HepG2 (cell line): Measurements from ENCODE around the gene ZNF816. TPM values are rescaled to one million over a fixed set of nuclear protein-coding genes. Genes with fewer than 3 reads are reported as not detected.

Experiments used
- ARID2 ChIP-seq: sonication (generic); formaldehyde crosslinking; IDR thresholded peaks from 2 replicates; pipeline ENCODE4 v1.8.1; 2022; ENCODE audit warnings: mild to moderate bottlenecking, missing genetic modification reagents, borderline replicate concordance
- ARNT2 ChIP-seq: sonication (generic); formaldehyde crosslinking; IDR thresholded peaks from 2 replicates; pipeline ENCODE4 v1.8.0; 2022; ENCODE audit warnings: mild to moderate bottlenecking, low read depth, missing genetic modification reagents, moderate library complexity
- CTCF ChIP-seq: sonication (generic); formaldehyde crosslinking; IDR thresholded peaks from 2 replicates; pipeline ENCODE4 v1.5.0; 2020; ENCODE audit warnings: mild to moderate bottlenecking, missing genetic modification reagents, moderate library complexity
- NFKBIZ ChIP-seq: IDR thresholded peaks from 2 replicates; pipeline ENCODE4 v1.6.1; 2018; ENCODE audit warnings: missing genetic modification reagents, missing compliant biosample characterization
- POGZ ChIP-seq: sonication (generic); formaldehyde crosslinking; IDR thresholded peaks from 2 replicates; pipeline ENCODE4 v1.4.0; 2020; ENCODE audit warnings: mild to moderate bottlenecking, missing genetic modification reagents
- PRDM10 ChIP-seq: sonication (generic); formaldehyde crosslinking; IDR thresholded peaks from 2 replicates; pipeline ENCODE4 v1.4.0; 2020; ENCODE audit warnings: low read depth, missing genetic modification reagents
- TBX2 ChIP-seq: sonication (generic); formaldehyde crosslinking; IDR thresholded peaks from 2 replicates; pipeline ENCODE4 v1.5.0; 2020; ENCODE audit warnings: missing genetic modification reagents, mild to moderate bottlenecking, borderline replicate concordance
- TOPORS ChIP-seq: sonication (generic); formaldehyde crosslinking; IDR thresholded peaks from 2 replicates; pipeline ENCODE4 v1.8.0; 2023; ENCODE audit warnings: mild to moderate bottlenecking, missing genetic modification reagents
- ZBTB20 ChIP-seq: sonication (generic); formaldehyde crosslinking; IDR thresholded peaks from 2 replicates; pipeline ENCODE4 v1.8.1; 2023; ENCODE audit warnings: missing genetic modification reagents, low read depth, mild to moderate bottlenecking, borderline replicate concordance
- ZNF34 ChIP-seq: sonication (generic); formaldehyde crosslinking; IDR thresholded peaks from 2 replicates; pipeline ENCODE4 v1.4.0; 2020; ENCODE audit warnings: mild to moderate bottlenecking, missing genetic modification reagents, borderline replicate concordance
- ZNF562 ChIP-seq: sonication (generic); formaldehyde crosslinking; IDR thresholded peaks from 2 replicates; pipeline ENCODE4 v1.8.0; 2022; ENCODE audit warnings: missing genetic modification reagents, borderline replicate concordance
- ZNF713 ChIP-seq: sonication (generic); formaldehyde crosslinking; IDR thresholded peaks from 2 replicates; pipeline ENCODE4 v1.4.0; 2020; ENCODE audit warnings: mild to moderate bottlenecking, missing genetic modification reagents
- ZNF775 ChIP-seq: sonication (generic); formaldehyde crosslinking; IDR thresholded peaks from 2 replicates; pipeline ENCODE4 v1.4.0; 2020; ENCODE audit warnings: missing genetic modification reagents, mild to moderate bottlenecking, moderate library complexity, borderline replicate concordance
- ZSCAN9 ChIP-seq: IDR thresholded peaks from 2 replicates; pipeline ENCODE4 v1.6.1; 2016; ENCODE audit warnings: borderline replicate concordance
- polyA plus RNA-seq, 8 experiments: library from polyadenylated mRNA; depleted of rRNA in 3 of 8; stranded (reverse) in 7 of 8; unstranded in 1 of 8; fragments of >200 nt; fragmentation: Illumina TruSeq in 4 of 8; extraction: Trizol in 4 of 8; gene quantifications; 2 replicates each; pipeline versions ENCODE4 v1.2.1 to v1.2.3, GENCODE V29; 2011 to 2016; ENCODE audit warnings: low read depth in 4 of 8, missing spikeins in 1 of 8, mixed read lengths in 1 of 8; ENCODE audit not compliant: insufficient read depth in 1 of 8
- total RNA-seq, 5 experiments: library from RNA; depleted of rRNA; stranded (reverse); fragments of >200 nt; fragmentation: Illumina TruSeq; extraction: Trizol; gene quantifications; 2 replicates each; pipeline ENCODE4 v1.2.3, GENCODE V29; 2016; ENCODE audit warnings: low read depth in 1 of 5
- TF ChIP-seq, protein P1 (sequence below), 2 experiments: sonication (generic) in 1 of 2; formaldehyde crosslinking in 1 of 2; IDR thresholded peaks; 2 replicates each; pipeline versions ENCODE4 v1.4.0 to v1.6.1; 2016 to 2020; ENCODE audit warnings: borderline replicate concordance in 1 of 2, low read depth in 1 of 2, mild to moderate bottlenecking in 1 of 2, missing genetic modification reagents in 1 of 2
- TF ChIP-seq, protein P2 (sequence below): IDR thresholded peaks from 2 replicates; pipeline ENCODE4 v1.6.1; 2016; ENCODE audit warnings: missing compliant biosample characterization, missing genetic modification reagents, borderline replicate concordance

ZNF816 gene
- total and polyA plus RNA-seq, 2 of the 13 experiments (the other 11 are each of a cell fraction or from before 2014, with no cell fraction given) = 5.2 to 14.1 TPM

DNA sequence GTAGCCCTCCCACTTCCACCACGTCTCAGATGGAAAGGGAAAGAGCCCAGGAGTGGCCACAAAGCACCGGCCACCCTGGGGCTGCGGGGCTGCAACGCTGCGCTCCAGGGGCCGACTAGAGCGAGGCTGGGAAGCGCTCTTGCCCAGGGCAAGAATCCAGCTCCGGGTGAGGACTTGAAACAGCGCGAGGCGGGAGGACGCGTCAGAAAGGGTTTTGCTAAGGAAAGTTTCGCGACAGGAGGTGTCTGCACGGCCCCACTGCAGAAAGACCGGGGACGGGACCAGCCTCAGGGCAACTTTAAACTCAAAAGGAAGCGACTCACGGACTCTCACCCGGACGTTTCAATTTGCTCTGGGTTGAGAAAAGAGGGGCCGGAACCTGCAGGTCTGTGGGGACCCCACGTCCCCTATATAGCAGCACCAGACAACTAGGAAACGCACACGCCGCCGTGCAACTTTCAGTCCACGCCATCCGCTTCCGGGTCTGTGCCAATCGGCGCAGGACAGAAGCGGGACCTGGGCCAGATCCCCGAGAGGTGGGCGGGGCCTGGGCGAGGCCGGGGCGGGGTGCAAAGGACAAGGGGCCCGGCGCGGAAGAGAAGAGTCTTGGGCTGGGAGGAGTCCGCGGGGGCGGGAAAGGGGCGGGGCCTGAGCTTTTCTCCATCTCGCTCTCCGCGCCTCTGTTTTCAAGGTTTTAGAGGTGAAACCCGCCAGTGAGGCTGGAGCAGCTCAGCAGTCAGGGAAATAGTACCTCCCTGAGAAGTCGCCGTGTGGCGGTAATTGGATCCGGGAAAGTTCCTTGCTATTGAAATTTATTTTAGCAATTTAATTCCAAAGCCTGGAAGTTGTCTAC, at the start of gene ZNF816 (continued):
- TF ChIP-seq, protein P1, sequence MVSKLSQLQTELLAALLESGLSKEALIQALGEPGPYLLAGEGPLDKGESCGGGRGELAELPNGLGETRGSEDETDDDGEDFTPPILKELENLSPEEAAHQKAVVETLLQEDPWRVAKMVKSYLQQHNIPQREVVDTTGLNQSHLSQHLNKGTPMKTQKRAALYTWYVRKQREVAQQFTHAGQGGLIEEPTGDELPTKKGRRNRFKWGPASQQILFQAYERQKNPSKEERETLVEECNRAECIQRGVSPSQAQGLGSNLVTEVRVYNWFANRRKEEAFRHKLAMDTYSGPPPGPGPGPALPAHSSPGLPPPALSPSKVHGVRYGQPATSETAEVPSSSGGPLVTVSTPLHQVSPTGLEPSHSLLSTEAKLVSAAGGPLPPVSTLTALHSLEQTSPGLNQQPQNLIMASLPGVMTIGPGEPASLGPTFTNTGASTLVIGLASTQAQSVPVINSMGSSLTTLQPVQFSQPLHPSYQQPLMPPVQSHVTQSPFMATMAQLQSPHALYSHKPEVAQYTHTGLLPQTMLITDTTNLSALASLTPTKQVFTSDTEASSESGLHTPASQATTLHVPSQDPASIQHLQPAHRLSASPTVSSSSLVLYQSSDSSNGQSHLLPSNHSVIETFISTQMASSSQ (IDR thresholded peaks at IDR 0.05; ENCODE audit: low read depth) = no peak
- TF ChIP-seq, protein P1 (CRISPR knock-in tag; IDR thresholded peaks at IDR 0.05; ENCODE audit: borderline replicate concordance) = peak; percentile 20; the same call in 1 of the 2 replicates
- no peak for TF ChIP-seq ZNF713
- TF ChIP-seq, protein P2, sequence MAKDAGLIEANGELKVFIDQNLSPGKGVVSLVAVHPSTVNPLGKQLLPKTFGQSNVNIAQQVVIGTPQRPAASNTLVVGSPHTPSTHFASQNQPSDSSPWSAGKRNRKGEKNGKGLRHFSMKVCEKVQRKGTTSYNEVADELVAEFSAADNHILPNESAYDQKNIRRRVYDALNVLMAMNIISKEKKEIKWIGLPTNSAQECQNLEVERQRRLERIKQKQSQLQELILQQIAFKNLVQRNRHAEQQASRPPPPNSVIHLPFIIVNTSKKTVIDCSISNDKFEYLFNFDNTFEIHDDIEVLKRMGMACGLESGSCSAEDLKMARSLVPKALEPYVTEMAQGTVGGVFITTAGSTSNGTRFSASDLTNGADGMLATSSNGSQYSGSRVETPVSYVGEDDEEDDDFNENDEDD (CRISPR knock-in tag) = 0 out of 2 replicates have a peak, but pooled peaks have one; percentile 25
- 0 out of 2 replicates have a peak, but pooled peaks have one; percentile 3 for TF ChIP-seq CTCF
- 0 out of 2 replicates have a peak, but pooled peaks have one; percentile 9 for TF ChIP-seq ZSCAN9 (CRISPR knock-in tag)
- peak; percentile 56 for TF ChIP-seq POGZ (CRISPR knock-in tag)
- TF ChIP-seq ARID2 = peak; percentile 81; the same call in 1 of the 2 replicates
- TF ChIP-seq TBX2 = peak; percentile 17; the same call in 1 of the 2 replicates
- peak; percentile 14; the same call in 1 of the 2 replicates for TF ChIP-seq NFKBIZ (CRISPR knock-in tag)
- no peak for TF ChIP-seq PRDM10 (CRISPR knock-in tag)
- TF ChIP-seq ZNF775 = no peak
- peak; percentile 55; the same call in 1 of the 2 replicates for TF ChIP-seq TOPORS (CRISPR knock-in tag)
- TF ChIP-seq ZNF34 = no peak
- TF ChIP-seq ZNF562 (CRISPR knock-in tag) = no peak
- peak; percentile 69 for TF ChIP-seq ARNT2
- peak; percentile 36; the same call in 1 of the 2 replicates for TF ChIP-seq ZBTB20 (CRISPR knock-in tag)
